IMR-90 (cell line): ENCODE results near the gene SNRNP35.

Experiments used
- BHLHE40 ChIP-seq: fragments of 150-350 bp; IDR thresholded peaks from 2 replicates; pipeline ENCODE4 v1.6.1; 2016; ENCODE audit warnings: mild to moderate bottlenecking, low read depth, low read length
- FOS ChIP-seq: fragments of 150-350 bp; IDR thresholded peaks from 2 replicates; pipeline ENCODE4 v1.6.1; 2016; ENCODE audit warnings: low read depth, low read length
- MAZ ChIP-seq: IDR thresholded peaks from 2 replicates; pipeline ENCODE4 v1.6.1; 2012; ENCODE audit warnings: low read depth, mild to moderate bottlenecking, low read length, improper control_type of control experiment, moderate library complexity, borderline replicate concordance
- MXI1 ChIP-seq: IDR thresholded peaks from 2 replicates; pipeline ENCODE4 v1.6.1; 2012; ENCODE audit warnings: low read depth, mild to moderate bottlenecking, low read length, moderate library complexity, borderline replicate concordance
- POLR2A ChIP-seq: IDR thresholded peaks from 2 replicates; pipeline ENCODE4 v1.6.1; 2012; ENCODE audit warnings: mild to moderate bottlenecking, low read depth, low read length
- RAD21 ChIP-seq: IDR thresholded peaks from 2 replicates; pipeline ENCODE4 v1.6.1; 2012; ENCODE audit warnings: low read length, improper control_type of control experiment
- RCOR1 ChIP-seq: IDR thresholded peaks from 2 replicates; pipeline ENCODE4 v1.6.1; 2012; ENCODE audit warnings: mild to moderate bottlenecking, low read length, improper control_type of control experiment; ENCODE audit not compliant: insufficient replicate concordance
- SMC3 ChIP-seq: fragments of 150-350 bp; IDR thresholded peaks from 2 replicates; pipeline ENCODE4 v1.6.1; 2016; ENCODE audit warnings: low read depth, mild to moderate bottlenecking, antibody characterized with exemption, low read length, moderate library complexity
- TF ChIP-seq, protein P1 (sequence below): conservative IDR thresholded peaks from 2 replicates; pipeline ENCODE4 v1.5.1; 2012; ENCODE audit warnings: mild to moderate bottlenecking, low read depth, low read length, improper control_type of control experiment
- TF ChIP-seq, protein P2 (sequence below): fragments of 150-350 bp; IDR thresholded peaks from 2 replicates; pipeline ENCODE4 v1.6.1; 2017; ENCODE audit warnings: mild to moderate bottlenecking, antibody characterized with exemption, low read length, low read depth
- TF ChIP-seq, protein P3 (sequence below): fragments of 150-350 bp; IDR thresholded peaks from 2 replicates; pipeline ENCODE4 v1.6.1; 2016; ENCODE audit warnings: low read depth, mild to moderate bottlenecking, low read length, moderate library complexity, borderline replicate concordance

- TF ChIP-seq POLR2A (no peak), RAD21 (no peak), BHLHE40 (no peak), MAZ (no peak), MXI1 (no peak), SMC3 (no peak), FOS (no peak), RCOR1 (no peak)
- TF ChIP-seq, protein P1, sequence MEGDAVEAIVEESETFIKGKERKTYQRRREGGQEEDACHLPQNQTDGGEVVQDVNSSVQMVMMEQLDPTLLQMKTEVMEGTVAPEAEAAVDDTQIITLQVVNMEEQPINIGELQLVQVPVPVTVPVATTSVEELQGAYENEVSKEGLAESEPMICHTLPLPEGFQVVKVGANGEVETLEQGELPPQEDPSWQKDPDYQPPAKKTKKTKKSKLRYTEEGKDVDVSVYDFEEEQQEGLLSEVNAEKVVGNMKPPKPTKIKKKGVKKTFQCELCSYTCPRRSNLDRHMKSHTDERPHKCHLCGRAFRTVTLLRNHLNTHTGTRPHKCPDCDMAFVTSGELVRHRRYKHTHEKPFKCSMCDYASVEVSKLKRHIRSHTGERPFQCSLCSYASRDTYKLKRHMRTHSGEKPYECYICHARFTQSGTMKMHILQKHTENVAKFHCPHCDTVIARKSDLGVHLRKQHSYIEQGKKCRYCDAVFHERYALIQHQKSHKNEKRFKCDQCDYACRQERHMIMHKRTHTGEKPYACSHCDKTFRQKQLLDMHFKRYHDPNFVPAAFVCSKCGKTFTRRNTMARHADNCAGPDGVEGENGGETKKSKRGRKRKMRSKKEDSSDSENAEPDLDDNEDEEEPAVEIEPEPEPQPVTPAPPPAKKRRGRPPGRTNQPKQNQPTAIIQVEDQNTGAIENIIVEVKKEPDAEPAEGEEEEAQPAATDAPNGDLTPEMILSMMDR, result no peak
- TF ChIP-seq, protein P2, sequence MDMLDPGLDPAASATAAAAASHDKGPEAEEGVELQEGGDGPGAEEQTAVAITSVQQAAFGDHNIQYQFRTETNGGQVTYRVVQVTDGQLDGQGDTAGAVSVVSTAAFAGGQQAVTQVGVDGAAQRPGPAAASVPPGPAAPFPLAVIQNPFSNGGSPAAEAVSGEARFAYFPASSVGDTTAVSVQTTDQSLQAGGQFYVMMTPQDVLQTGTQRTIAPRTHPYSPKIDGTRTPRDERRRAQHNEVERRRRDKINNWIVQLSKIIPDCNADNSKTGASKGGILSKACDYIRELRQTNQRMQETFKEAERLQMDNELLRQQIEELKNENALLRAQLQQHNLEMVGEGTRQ, result no peak
- TF ChIP-seq, protein P3, sequence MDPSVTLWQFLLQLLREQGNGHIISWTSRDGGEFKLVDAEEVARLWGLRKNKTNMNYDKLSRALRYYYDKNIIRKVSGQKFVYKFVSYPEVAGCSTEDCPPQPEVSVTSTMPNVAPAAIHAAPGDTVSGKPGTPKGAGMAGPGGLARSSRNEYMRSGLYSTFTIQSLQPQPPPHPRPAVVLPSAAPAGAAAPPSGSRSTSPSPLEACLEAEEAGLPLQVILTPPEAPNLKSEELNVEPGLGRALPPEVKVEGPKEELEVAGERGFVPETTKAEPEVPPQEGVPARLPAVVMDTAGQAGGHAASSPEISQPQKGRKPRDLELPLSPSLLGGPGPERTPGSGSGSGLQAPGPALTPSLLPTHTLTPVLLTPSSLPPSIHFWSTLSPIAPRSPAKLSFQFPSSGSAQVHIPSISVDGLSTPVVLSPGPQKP, result no peak
These were observed 27.8 kb downstream of the SNRNP35 start for GRCh38 chr12:123485756-123486155.
